Non-pigmented ciliary epithelial cell (primary cell): Measurements from ENCODE around the gene FHIT.

Experiments
- DNase-seq: peaks from one replicate; pipeline ENCODE4 v3.0.0-alpha.2; 2010; ENCODE audit warnings: low read depth

Gene FHIT

GRCh38 chr3:60216462-60217075 is 1034.7 kb downstream of the FHIT start:
- no peak for DNase-seq

GRCh38 chr3:60215946-60216345 is 1035.3 kb downstream of the FHIT start:
- no peak for DNase-seq

- no peak for DNase-seq
Observed at GRCh38 chr3:60207905-60208304, 1043.3 kb downstream of the FHIT start.

GRCh38 chr3:60206206-60206605 is 1045.0 kb downstream of the FHIT start:
- DNase-seq = no peak

- DNase-seq = no peak
Observed at GRCh38 chr3:60202052-60202726, 1049.1 kb downstream of the FHIT start.

GRCh38 chr3:60199306-60199705 is 1051.9 kb downstream of the FHIT start:
- DNase-seq = no peak

DNA sequence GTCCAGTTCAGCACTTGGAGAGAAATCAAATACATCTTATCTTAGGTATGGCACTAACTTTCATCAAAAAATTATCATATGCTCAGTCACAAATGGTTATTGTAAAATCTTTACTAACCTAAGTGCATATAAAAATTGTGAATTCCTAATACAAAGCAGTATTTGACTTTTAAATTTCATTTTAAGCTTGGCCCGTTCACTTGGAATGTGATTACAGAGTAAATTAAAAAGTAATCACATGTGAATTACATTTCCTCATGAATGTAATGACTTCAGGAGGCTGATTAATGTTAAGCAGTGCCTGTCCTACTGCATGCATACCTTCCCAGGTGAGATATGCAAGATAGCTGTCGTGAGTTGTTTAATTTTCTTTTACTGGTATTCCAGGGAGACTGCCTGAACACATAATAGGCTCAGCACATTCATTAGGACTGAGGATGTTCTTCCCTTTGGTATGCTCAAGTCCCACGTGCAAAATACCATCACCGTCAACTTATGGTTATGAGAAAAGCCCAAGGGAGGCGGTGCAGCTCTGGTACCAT is 1053.0 kb downstream of the FHIT start:
- DNase-seq = no peak

- DNase-seq = no peak
Observed at GRCh38 chr3:60192297-60193114, 1058.7 kb downstream of the FHIT start.

GRCh38 chr3:60190073-60190472 is 1061.2 kb downstream of the FHIT start:
- no peak for DNase-seq

- DNase-seq = no peak
Observed at GRCh38 chr3:60189304-60189703, 1061.9 kb downstream of the FHIT start.

- DNase-seq = no peak
Observed at GRCh38 chr3:60188803-60189202, 1062.4 kb downstream of the FHIT start.

DNA sequence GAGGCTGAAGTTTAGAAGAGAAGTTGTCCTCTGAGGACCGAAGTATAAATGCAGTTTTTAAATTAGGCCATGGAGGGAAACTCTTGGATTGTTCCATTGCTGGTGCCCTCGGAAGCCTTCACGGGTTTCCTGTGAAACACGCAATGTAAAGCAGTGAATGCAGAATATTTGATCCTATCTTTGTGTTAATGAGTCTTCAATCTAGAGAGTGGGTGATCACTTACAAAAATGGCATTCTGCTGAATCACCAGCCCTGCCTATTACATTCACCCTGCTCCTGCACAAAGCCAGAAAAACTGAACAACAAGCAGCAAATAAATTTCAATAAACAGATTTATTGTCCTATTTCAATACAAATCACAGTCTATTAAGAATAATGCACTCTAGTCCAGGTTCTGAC is 1063.9 kb downstream of the FHIT start:
- DNase-seq = no peak

GRCh38 chr3:60186359-60186758 is 1064.9 kb downstream of the FHIT start:
- no peak for DNase-seq

GRCh38 chr3:60185161-60185560 is 1066.1 kb downstream of the FHIT start:
- no peak for DNase-seq

GRCh38 chr3:60182697-60183096 is 1068.6 kb downstream of the FHIT start:
- no peak for DNase-seq

DNA sequence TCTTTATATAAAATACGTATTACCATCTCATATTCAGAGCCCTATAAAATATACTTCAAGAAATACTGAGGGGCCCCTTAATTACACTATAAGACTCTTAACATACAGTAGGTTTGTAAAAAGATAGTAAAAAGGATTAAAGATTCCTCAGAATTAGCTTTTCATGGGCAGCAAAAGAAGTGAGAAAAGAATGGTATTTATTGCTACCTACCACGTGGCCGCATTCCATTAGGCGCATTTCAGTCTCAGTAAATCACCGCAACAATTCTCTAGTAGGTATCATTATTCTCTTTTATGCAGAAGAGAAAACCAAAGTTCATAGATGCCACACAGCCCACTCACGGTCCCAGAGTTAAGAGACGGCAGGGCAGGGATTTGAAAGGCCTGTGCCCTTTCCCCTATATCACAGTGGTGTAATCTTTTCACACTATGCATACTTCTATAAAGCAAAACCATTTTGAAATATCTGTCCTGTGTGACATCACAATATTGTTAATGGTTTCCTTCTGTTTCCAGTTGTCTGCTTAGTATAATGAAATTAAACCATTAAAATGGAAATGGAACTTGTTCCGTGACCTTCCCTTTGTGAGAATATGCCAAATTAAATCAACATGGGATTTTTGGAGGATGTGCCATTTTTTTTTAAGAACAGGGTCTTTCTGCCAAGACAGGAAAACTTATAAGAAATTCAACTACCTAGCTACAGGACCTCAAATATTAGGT is 1072.2 kb downstream of the FHIT start:
- no peak for DNase-seq

DNA sequence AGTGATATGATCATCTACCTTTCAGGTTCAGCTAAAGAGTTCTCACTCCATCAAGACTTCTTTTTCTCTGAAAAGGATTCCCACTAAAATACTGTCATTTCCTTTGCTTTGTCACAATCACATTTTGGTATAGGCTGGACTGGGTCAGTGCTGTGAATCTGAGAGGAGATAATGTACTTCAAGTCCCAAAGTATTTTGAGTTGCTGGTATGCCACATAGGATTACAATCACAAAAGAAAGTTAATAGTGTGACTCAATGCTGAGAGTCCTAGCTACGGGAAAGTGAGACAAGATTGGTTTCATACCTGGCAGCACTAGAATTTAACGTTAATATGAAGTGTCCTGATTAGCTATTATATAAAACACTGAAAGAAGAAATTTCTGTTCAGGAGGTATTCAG is 1073.5 kb downstream of the FHIT start:
- DNase-seq = no peak

DNA sequence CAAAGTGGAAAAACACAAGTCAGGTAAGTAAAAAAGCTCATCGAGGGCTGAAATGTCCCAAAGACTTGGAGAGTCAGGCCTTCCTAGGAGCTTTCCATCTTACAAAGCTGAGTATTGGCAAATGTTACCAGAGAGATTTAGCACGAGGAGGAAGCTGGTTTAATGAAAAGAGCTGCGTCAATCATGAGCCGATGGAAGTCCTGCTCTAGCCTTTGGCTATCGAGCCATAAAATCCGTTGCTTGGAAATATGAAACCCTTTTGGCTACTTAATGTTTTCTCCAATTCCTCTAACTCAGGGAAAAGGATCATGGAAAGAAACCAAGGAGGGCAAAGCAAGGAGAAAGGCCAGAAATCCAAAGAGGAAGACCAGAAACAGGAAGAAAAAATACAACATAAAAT is 1074.6 kb downstream of the FHIT start:
- no peak for DNase-seq

GRCh38 chr3:60175680-60176079 is 1075.6 kb downstream of the FHIT start:
- DNase-seq = no peak

GRCh38 chr3:60169755-60170154 is 1081.5 kb downstream of the FHIT start:
- no peak for DNase-seq

DNA sequence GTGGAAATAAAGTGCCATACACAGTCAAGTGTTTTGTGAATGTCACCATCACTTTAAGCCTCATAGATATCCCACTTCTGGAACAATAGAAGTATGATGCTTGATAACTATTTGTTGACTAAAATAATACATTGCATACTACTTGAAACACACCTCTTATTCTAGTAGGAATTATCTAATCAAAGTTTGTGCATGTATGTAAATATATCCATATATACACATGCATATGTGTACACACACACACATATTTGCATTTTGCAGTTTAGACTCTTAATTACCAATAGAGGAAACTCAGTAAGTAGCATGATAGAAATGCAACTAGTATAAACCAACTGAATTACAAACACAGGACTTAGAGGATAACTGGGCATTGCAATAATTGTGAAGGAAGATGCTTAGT is 1084.1 kb downstream of the FHIT start:
- no peak for DNase-seq
